Caki2 (cell line): ENCODE results near the gene MYOM1. TPM values are rescaled to one million over a fixed set of nuclear protein-coding genes. Genes with fewer than 3 reads are reported as not detected.
"Not testable (repeated sequence)": the region's sequence is repeated elsewhere in the genome, so short reads cannot be mapped to it uniquely, and the experiment has no call there.

Experiments
- DNase-seq: peaks from one replicate; pipeline ENCODE4 v3.0.0-alpha.2; 2015; ENCODE audit warnings: low read depth
- in situ Hi-C: cut with HindIII; loops from 2 replicates; pipeline ENCODE4 v1.10.0; 2016; ENCODE audit warnings: low sequenced_read_pairs, low pct_unique_long_range_greater_than_20kb, mixed read lengths
- total RNA-seq: library from RNA; depleted of rRNA; stranded (reverse); fragments of >200 nt; shearing (Covaris generic); gene quantifications from 2 replicates; pipeline ENCODE4 v1.2.3, GENCODE V29; 2014; ENCODE audit warnings: low replicate concordance

The MYOM1 gene
- total RNA-seq, 1 experiment from 2014 or later: 0.17 TPM

DNA sequence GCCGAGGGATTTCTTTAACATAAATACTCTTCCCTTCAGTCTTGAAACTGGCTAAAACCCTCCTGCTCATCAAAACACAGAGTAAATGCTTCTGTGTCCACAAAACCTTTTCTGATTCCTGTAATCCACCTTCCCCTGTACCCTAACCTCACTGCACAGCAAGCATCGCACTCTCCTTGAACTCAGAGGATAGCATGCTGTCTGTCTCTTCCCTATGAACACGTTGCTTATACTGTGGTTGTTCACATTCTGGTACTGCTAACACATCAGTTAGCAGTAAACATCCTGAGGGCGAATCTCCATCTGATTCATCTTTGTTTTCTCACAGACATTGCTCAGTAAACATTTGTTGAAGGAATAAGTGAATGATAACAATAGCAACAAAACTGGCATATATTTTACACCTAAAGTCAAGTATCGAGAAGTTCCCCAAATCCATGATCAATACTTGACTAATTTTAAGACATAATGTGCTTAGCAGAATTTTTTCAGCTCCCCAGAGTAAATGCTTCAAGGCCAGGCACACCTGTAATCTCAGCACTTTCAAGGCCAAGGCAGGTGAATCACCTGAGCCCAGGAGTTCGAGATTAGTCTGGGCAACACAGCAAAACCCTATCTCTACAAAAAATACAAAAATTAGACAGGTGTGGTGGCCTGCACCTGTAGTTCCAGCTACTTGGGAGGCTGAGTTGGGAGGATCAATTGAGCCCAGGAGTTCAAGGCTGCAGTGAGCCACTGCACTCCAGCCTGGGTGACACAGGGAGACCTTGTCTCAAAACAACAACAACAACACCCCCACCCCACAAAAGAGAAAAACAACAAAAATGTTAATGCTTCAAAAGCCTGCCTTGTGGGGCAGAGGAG lies 161.2 kb downstream of the MYOM1 start:
- no peak for DNase-seq
- in situ Hi-C loops: no loop called here

GRCh38 chr18:3057526-3057925 lies 162.2 kb downstream of the MYOM1 start:
- in situ Hi-C loops: no loop called here
- no peak for DNase-seq

DNA sequence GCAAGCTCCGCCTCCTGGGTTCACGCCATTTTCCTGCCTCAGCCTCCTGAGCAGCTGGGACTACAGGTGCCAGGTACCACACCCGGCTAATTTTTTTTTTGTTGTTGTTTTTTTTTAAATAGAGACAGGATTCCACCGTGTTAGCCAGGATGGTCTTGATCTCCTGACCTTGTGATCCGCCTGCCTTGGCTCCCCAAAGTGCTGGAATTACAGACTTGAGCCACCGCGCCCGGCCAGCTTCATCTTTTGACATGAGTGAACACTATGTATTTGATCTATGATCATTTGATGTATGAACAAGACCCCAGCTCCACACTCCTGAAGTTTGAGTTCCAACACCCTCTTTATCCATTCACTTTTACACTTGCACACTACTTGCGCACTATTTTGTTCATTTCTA lies 163.5 kb downstream of the MYOM1 start:
- DNase-seq: no peak
- in situ Hi-C loops: no loop called here

DNA sequence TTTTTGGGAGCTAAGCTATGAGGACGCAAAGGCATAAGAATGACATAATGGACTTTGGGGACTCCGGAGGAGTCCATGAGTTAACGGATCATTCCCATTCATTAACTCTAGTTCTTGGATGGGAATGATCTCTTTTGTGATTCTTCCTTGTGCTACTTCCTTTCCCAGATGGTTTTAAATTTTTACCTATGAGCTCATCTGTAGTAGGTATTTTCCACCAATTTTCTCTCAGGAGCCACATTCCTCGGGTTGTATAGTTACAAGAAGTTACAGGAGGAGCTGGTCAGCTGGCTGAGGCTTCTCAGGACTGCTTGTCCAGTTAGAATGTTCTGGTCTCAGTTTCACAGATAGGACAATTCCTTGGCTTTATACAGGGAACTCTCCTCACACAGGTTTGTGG lies 164.0 kb downstream of the MYOM1 start:
- DNase-seq: peak; percentile 4
- in situ Hi-C loops: no loop called here

GRCh38 chr18:3055186-3055728 lies 164.5 kb downstream of the MYOM1 start:
- in situ Hi-C loops: no loop called here
- no peak for DNase-seq

DNA sequence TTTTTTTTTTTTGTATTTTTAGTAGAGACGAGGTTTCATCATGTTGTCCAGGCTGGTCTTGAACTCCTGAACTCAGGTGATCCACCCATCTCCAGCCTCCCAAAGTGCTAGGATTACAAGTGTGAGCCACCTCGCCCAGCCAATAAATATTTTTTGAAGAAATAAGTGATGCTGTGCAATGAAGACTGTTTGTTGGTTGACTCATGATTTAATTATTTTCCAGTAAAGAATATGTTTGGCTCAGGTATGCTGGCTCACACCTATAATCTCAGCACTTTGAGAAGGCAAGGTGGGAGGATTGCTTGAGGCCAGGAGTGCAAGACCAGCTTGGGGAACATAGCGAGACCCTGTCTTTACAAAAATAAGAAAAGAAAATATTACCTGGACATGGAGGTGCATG lies 165.0 kb downstream of the MYOM1 start:
- DNase-seq: no peak
- in situ Hi-C loops: no loop called here

DNA sequence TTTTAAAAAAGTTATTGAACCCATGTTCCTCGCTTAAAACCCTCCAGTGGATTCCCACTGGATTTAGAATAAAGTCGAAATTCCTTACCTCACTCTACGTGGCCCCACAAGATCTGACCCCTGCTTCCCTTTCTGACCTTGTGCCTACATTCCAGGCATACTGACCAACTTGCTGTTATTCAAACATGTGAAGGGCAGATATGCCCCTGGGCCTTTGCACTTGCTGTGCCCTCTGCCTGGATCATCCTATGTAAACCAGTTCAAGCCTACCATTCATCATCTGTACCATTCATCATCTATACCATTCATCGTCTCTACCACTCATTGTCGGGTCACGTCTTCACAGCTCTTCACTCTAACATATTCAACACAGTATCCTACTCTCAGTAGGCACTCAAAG lies 165.6 kb downstream of the MYOM1 start:
- in situ Hi-C loops: no loop called here

DNA sequence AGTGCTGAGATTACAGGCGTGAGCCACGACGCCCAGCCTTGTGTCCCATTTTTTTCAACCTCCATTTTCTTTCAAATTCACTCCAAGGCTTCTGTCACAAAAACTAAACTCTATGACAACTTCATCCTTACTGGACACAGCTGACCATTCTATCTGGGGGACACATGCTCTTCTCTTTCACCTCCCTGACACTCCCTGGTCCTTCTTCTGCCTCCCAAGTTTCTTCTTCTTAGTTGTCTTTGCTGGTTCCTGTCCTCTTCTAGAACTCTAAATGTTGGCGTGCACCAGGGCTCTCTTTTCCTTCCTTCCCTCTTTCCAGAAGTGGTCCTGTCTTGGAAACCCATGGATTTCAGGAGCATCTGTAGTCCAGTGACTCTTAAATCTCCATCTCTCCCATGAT lies 166.7 kb downstream of the MYOM1 start:
- DNase-seq: no peak
- in situ Hi-C loops: no loop called here

More for the DNA sequence above, 165.6 kb downstream of the MYOM1 start:
- DNase-seq: no peak

GRCh38 chr18:3052411-3052758 lies 167.4 kb downstream of the MYOM1 start:
- in situ Hi-C loops: no loop called here
- DNase-seq: no peak

- no peak for DNase-seq
- in situ Hi-C loops: no loop called here
These were observed 167.9 kb downstream of the MYOM1 start for GRCh38 chr18:3051718-3052410.

- in situ Hi-C loops, DNase-seq: not testable (repeated sequence)
These were observed 169.8 kb downstream of the MYOM1 start for GRCh38 chr18:3049897-3050454.

DNA sequence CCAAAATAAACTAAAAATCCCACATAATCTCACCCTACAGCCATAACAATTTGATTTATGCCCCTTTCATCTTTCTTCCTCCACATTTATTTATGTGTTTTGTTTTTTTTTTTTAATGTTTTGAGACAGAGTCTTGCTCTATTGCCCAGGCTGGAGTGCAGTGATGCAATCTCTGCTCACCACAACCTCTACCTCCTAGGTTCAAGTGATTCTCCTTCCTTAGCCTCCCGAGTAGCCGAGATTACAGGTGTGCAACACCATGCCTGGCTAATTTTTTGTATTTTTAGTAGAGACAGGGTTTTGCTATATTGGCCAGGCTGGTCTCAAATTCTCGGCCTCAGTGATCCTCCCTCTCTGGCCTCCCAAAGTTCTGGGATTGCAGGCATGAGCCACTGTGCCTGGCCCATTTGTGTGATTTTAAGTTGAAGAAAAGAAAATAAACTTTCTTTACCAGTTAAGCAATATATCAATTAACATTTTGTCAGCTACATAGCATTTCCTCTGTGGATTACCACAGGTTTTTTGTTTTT lies 170.9 kb downstream of the MYOM1 start:
- in situ Hi-C loops: no loop called here
- DNase-seq: no peak

DNA sequence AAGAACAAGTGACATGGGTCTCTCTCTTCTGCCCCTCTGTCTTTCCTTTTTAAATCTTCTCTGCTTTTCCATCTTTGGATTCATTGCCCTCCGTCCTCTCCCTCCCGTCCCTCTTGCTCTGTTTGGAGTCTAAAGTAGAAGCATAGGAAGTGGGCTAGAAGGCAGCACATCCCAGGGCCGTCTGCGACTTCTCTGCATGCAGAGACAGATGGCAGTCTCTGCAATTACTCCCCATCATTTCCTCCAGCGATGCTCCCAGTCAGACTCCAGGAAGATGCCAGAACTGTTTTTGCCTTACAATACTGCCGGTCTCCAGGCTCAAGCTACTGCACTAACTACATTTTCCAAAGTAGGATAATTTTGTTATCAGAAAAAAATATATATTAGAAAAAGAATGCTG lies 171.6 kb downstream of the MYOM1 start:
- in situ Hi-C loops: no loop called here
- DNase-seq: no peak

DNA sequence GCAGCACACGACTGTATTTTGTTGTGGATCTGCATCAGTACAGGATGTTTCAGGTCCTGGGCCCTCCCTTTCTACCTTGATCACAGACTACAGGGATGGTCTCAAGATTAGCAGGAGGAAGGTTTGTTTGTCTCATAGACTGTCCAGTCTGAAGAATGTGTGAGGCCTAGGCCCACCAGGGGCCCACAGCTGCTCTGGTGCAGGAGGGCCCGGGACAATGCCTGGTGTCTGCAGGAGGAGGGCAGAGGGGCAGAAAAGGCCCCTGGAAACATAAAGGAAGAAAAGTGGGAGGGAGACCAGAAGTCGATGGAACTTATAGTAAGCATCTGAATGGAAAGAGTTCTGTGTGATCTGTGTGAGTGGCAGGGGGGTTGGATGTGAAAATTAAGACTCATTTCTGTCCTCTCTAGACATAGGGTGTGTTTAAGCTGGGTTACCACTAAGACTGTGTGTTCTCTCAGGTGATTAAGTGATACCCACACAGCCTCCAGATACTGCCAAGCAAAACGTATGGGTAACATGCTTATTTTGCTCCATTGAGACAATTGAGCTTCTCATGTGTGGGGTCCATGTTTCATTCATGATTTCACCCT lies 173.5 kb downstream of the MYOM1 start:
- DNase-seq: no peak
- in situ Hi-C loops: no loop called here

- DNase-seq: no peak
- in situ Hi-C loops: no loop called here
These were observed 174.7 kb downstream of the MYOM1 start for GRCh38 chr18:3044931-3045698.

GRCh38 chr18:3042379-3042778 lies 177.4 kb downstream of the MYOM1 start:
- in situ Hi-C loops: no loop called here
- no peak for DNase-seq

DNA sequence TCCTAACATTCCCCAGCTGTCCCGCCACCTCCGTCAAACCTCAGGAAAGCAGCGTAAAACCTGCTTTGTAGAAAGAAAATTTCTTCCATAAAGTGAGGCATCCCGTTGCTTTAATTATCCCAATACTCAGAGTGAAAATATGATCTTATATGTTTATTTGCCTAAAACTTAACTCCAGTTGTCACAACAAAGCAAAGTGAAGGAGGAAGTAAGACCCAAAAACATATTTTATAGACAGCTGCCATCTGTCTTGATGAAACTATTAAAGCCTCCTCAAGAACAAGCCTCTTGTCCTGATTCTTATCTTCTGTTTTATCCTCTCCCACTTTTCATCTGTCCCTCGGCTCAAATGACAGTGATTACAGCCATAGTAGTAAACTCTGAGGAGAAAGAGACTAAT lies 177.9 kb downstream of the MYOM1 start:
- in situ Hi-C loops: no loop called here
- DNase-seq: no peak

- in situ Hi-C loops: no loop called here
These were observed 178.9 kb downstream of the MYOM1 start for GRCh38 chr18:3040881-3041280.

More at GRCh38 chr18:3040881-3041280, 178.9 kb downstream of the MYOM1 start:
- DNase-seq: no peak
